Thoracic aorta (tissue), 2 donors: ENCODE results near the gene SLC7A1. TPM values are rescaled to one million over a fixed set of nuclear protein-coding genes. Genes with fewer than 3 reads are reported as not detected.

Source experiments
- ATAC-seq: fragments of 150-250 bp; one replicate; pipeline ENCODE4 v1.8.0; 2017; ENCODE audit warnings: low read depth; ENCODE audit not compliant: insufficient number of reproducible peaks, low FRiP score
- DNase-seq: peaks from one replicate; pipeline ENCODE4 v3.0.0-alpha.2; 2020; ENCODE audit warnings: low spot score
- H3K27ac ChIP-seq, 2 donors: fragments of 200-600 bp; sonication (generic); 1 replicate in 1 of 2; 2 replicates in 1 of 2; pipeline ENCODE4 v1.5.1; 2016; ENCODE audit warnings: mild to moderate bottlenecking in 2 of 2, moderate library complexity in 2 of 2
- H3K27me3 ChIP-seq: fragments of 200-600 bp; sonication (generic); replicated peaks from 2 replicates; pipeline ENCODE4 v1.6.0; 2016; ENCODE audit warnings: mild to moderate bottlenecking; ENCODE audit not compliant: insufficient read depth
- H3K36me3 ChIP-seq: fragments of 200-600 bp; sonication (generic); one replicate; pipeline ENCODE4 v1.5.1; 2016
- H3K4me1 ChIP-seq, 2 donors: fragments of 200-600 bp; sonication (generic); 1 replicate in 1 of 2; 2 replicates in 1 of 2; pipeline versions ENCODE4 v1.5.1 to v1.6.0; 2016; ENCODE audit warnings: low read depth in 2 of 2, mild to moderate bottlenecking in 1 of 2; ENCODE audit not compliant: control insufficient read depth in 1 of 2
- H3K4me3 ChIP-seq: fragments of 200-600 bp; sonication (generic); 2 replicates; pipeline ENCODE4 v1.5.1; 2016; ENCODE audit warnings: mild to moderate bottlenecking
- H3K9me3 ChIP-seq: fragments of 200-600 bp; sonication (generic); 2 replicates; pipeline ENCODE4 v1.5.1; 2016
- total RNA-seq, 2 donors: library from RNA; depleted of rRNA; stranded (reverse); fragments of >200 nt; gene quantifications; one replicate each; pipeline versions ENCODE4 v1.1.0 to v1.2.3, GENCODE V29; 2016
- TF ChIP-seq, protein P1 (sequence below): fragments of 200-600 bp; sonication (generic); IDR thresholded peaks from one replicate; pipeline ENCODE4 v1.5.1; 2019; ENCODE audit warnings: antibody characterized with exemption

The SLC7A1 gene
- total RNA-seq, 2 donors from 2014 or later = 24.0 to 39.1 TPM

DNA sequence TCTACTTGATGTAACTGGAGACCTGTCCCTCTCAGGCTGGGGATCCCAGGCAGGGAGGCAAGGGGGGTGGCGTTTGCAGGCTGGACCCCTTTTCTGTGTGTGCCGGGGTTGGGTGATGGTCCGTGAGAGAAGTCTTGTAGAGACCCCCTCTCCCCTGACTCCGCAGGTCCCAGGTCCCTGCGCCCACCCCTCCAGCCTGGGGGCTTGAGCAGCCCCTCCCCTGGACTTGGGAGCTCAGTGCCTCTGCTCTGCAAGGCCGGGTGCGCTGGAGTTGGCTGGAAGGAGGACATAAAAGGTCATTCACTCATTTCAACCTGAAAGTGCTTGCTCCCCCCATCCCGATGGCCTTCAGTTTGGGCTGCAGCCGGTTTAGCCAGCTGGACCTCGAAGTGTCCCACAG is 89.5 kb downstream of the SLC7A1 start:
- ATAC-seq (no peak), DNase-seq (no peak)
- Histone ChIP-seq H3K9me3 (no peaks in the 10 kb centered on the region), H3K27ac (no peak overlapping the region), H3K4me3 (no peak overlapping the region), H3K36me3 (peaks cover 16% of the 10 kb centered on the region), H3K4me1 (peaks cover 0 to 13% of the 10 kb centered on the region in 2 donors), H3K27me3 (no peaks in the 10 kb centered on the region)
- TF ChIP-seq, protein P1, sequence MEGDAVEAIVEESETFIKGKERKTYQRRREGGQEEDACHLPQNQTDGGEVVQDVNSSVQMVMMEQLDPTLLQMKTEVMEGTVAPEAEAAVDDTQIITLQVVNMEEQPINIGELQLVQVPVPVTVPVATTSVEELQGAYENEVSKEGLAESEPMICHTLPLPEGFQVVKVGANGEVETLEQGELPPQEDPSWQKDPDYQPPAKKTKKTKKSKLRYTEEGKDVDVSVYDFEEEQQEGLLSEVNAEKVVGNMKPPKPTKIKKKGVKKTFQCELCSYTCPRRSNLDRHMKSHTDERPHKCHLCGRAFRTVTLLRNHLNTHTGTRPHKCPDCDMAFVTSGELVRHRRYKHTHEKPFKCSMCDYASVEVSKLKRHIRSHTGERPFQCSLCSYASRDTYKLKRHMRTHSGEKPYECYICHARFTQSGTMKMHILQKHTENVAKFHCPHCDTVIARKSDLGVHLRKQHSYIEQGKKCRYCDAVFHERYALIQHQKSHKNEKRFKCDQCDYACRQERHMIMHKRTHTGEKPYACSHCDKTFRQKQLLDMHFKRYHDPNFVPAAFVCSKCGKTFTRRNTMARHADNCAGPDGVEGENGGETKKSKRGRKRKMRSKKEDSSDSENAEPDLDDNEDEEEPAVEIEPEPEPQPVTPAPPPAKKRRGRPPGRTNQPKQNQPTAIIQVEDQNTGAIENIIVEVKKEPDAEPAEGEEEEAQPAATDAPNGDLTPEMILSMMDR = no peak

DNA sequence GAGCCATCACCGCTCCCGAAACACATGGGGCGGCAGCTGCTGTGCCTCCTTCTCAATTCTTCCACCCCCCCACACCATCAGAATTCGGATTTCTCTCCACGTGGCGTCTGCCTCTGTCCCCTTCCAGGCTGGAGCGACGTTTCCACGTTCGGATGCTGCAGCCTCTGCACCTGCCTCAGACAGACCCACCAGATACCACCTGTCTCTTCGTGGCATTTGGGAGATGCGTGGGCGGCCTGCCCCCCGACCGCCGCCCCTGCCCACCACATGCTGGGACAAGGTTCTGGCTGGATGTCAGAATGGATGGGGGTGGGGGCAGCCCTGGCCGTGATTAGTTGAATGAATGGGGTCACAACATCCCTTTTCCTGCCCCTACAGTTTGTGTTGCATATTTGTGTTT is 90.0 kb downstream of the SLC7A1 start:
- no peak for DNase-seq
- H3K4me1 ChIP-seq = peaks cover 0 to 13% of the 10 kb centered on the region in 2 donors
- no peaks in the 10 kb centered on the region for H3K27me3 ChIP-seq
- no peak for ATAC-seq
- TF ChIP-seq, protein P1 = no peak
- no peak overlapping the region for H3K4me3 ChIP-seq
- peaks cover 17% of the 10 kb centered on the region for H3K36me3 ChIP-seq
- no peak overlapping the region for H3K27ac ChIP-seq
- H3K9me3 ChIP-seq = no peaks in the 10 kb centered on the region

DNA sequence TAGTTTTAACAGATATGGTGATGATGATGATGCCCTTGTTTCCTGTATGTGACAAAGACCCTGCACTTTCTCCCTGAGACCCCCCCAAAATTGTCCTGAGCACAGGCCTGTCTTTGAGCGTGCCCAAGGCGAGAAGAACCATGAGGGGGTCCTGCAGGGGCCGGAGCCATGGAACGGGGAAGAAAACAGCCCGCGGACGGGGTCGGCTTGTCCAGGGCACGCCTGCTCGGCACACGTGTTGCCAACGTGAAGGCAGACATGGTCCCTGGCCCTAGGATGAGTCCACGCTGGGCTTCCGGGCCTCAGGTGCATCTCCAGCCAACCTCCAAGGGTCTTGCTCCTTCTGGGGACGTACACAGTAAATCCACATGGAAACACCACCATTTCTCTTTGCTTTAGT is 90.8 kb downstream of the SLC7A1 start:
- Histone ChIP-seq H3K4me1 (peaks cover 0 to 13% of the 10 kb centered on the region in 2 donors), H3K27me3 (no peaks in the 10 kb centered on the region), H3K4me3 (no peak overlapping the region), H3K27ac (no peak overlapping the region), H3K36me3 (peaks cover 17% of the 10 kb centered on the region), H3K9me3 (no peaks in the 10 kb centered on the region)
- DNase-seq (no peak), ATAC-seq (no peak)
- TF ChIP-seq, protein P1 = no peak

DNA sequence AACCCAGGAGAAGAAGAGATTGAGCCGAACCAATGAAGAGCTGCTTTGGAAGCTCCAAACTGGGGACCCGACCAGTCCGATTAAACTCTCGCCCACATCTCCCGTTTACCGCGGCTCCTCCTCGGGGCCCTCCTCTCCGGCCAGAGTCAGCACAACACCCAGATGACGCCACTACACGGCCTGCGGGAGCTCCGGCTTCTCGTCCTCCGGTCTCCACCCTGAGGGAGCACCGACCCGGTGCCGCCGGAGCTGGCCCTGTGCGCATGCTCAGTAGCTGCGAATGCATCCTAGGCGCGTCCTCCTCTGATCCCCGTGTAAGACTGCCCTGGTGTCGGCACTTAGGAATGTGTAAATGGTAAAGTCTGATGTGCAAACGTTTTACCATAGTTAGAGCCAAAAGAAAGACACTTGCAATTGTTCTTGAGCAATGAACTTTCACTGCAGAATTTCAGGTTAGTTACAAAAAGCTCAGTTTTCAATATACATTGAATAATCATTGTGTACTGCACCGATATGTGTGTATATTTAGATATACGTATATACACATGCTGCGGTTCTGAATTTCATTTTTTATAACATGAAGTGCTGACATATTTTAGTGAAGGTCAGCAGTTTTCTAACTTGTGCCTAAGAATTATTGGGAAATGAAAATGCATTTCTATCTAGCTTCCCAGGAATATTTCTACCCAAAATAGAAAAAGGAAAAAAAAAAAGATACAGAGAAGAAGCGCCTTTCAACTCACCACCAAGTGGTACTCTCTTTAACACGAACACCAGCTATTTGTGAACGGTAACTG is 92.2 kb downstream of the SLC7A1 start:
- no peaks in the 10 kb centered on the region for H3K9me3 ChIP-seq
- peaks cover 17% of the 10 kb centered on the region for H3K36me3 ChIP-seq
- no peak overlapping the region for H3K27ac ChIP-seq
- H3K4me3 ChIP-seq = no peak overlapping the region
- no peaks in the 10 kb centered on the region for H3K27me3 ChIP-seq
- DNase-seq (no peak), ATAC-seq (no peak)
- TF ChIP-seq, protein P1 = no peak
- H3K4me1 ChIP-seq = peaks cover 0 to 8% of the 10 kb centered on the region in 2 donors

DNA sequence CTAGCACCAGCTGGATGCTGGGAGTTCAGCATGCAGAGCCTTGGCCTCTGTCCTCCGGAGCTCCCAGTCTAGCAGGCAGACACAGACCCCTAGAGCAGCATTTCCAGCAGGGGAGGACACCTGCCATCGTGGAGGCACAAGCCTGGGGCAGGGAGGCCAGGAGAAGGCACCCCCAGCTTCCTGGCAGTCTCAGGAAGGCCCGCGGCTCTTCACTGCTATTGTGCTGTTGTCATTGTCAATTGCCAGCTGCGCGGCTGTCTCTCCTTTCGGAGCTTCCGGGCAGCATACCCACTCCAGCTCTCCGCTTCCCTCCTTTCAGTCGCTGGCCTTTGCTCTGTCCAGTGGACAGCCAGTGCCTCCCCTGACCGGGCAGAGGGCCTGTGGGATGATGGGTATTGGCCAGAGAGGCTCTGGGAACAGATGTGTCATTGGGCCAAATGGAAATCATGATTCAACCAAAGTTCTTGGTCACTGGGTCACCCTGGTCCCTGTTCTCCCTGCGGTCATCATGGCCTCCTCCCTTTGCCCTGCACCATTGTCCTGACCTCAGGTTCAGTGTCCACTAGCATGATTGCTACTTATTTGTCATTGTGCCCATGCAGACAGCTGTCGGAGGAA is 93.0 kb downstream of the SLC7A1 start:
- Histone ChIP-seq H3K9me3 (no peaks in the 10 kb centered on the region), H3K36me3 (peaks cover 17% of the 10 kb centered on the region), H3K4me3 (no peak overlapping the region), H3K27ac (no peak overlapping the region), H3K4me1 (peaks cover 0 to 6% of the 10 kb centered on the region in 2 donors), H3K27me3 (no peaks in the 10 kb centered on the region)
- ATAC-seq (no peak), DNase-seq (no peak)
- TF ChIP-seq, protein P1 = no peak
